ENCODE measurements around the gene MAMDC2.

Gene MAMDC2

GRCh38 chr9:70020991-70021571, 22.6 kb upstream of the MAMDC2 start:
- TF ChIP-seq EZH2phosphoT487 (IDR thresholded peaks at IDR 0.05; ENCODE audit: borderline replicate concordance) = no peak
- TF ChIP-seq CTCF (conservative IDR thresholded peaks at IDR 0.05; ENCODE audit: low read length) = no peak
- H3K9me2 ChIP-seq (replicated peaks; ENCODE audit: low read depth, low read length) = no peaks in the 10 kb centered on the region
- no peaks in the 10 kb centered on the region for H3K4me1 ChIP-seq (ENCODE audit: insufficient read depth, low read length, poor library complexity, severe bottlenecking)
- no peaks in the 10 kb centered on the region for H3K79me2 ChIP-seq (ENCODE audit: insufficient read depth, low read length)
- no peak overlapping the region for H3K4me3 ChIP-seq (ENCODE audit: low read length, poor library complexity, severe bottlenecking)
- no peak overlapping the region for H3K9ac ChIP-seq (ENCODE audit: low read depth, low read length, poor library complexity, severe bottlenecking)
- H3K9me3 ChIP-seq (ENCODE audit: insufficient read depth, low read depth, low read length) = no peaks in the 10 kb centered on the region
- H4K20me1 ChIP-seq (ENCODE audit: insufficient read depth, low read length, poor library complexity, severe bottlenecking) = no peaks in the 10 kb centered on the region
- H3F3A ChIP-seq (ENCODE audit: low read depth) = no peaks in the 10 kb centered on the region
- H2AFZ ChIP-seq (ENCODE audit: low read length) = no peak overlapping the region
- no peaks in the 10 kb centered on the region for H3K27me3 ChIP-seq (ENCODE audit: insufficient read depth, low read length, poor library complexity, severe bottlenecking)
- no peak overlapping the region for H3K4me2 ChIP-seq (ENCODE audit: low read depth, low read length, poor library complexity, severe bottlenecking)
- H3K36me3 ChIP-seq (ENCODE audit: insufficient read depth, low read length) = no peaks in the 10 kb centered on the region

DNA sequence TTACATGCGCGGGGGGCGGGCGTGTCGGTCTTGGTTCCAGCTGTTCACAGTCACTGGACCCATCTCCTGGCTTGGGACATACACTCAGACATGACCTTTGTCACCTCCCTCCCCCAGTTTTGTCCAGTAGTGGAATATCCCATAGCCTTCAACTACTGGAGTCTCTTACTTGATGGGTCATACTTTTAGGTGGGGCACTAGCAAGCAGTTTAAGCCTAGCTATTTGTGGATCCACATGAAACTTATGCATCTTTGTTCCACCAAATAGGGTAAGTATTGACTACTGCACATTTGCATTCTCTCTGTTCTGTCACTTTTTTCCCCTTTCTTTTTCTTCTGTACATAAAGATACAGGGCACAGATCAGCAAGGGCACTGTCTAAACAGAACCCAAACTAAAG, 15.4 kb upstream of the MAMDC2 start:
- Histone ChIP-seq H3F3A (ENCODE audit: low read depth) (no peaks in the 10 kb centered on the region), H4K20me1 (ENCODE audit: insufficient read depth, low read length, poor library complexity, severe bottlenecking) (no peaks in the 10 kb centered on the region), H3K4me1 (ENCODE audit: insufficient read depth, low read length, poor library complexity, severe bottlenecking) (no peaks in the 10 kb centered on the region), H3K79me2 (ENCODE audit: insufficient read depth, low read length) (no peaks in the 10 kb centered on the region), H3K9me2 (replicated peaks; ENCODE audit: low read depth, low read length) (no peaks in the 10 kb centered on the region), H3K4me2 (ENCODE audit: low read depth, low read length, poor library complexity, severe bottlenecking) (no peak overlapping the region), H3K9ac (ENCODE audit: low read depth, low read length, poor library complexity, severe bottlenecking) (no peak overlapping the region), H3K36me3 (ENCODE audit: insufficient read depth, low read length) (no peaks in the 10 kb centered on the region), H2AFZ (ENCODE audit: low read length) (no peak overlapping the region), H3K4me3 (ENCODE audit: low read length, poor library complexity, severe bottlenecking) (no peak overlapping the region), H3K27me3 (ENCODE audit: insufficient read depth, low read length, poor library complexity, severe bottlenecking) (no peaks in the 10 kb centered on the region), H3K9me3 (ENCODE audit: insufficient read depth, low read depth, low read length) (no peaks in the 10 kb centered on the region)
- TF ChIP-seq CTCF (conservative IDR thresholded peaks at IDR 0.05; ENCODE audit: low read length) = no peak
- TF ChIP-seq EZH2phosphoT487 (IDR thresholded peaks at IDR 0.05; ENCODE audit: borderline replicate concordance) = no peak

- Histone ChIP-seq H3K27me3 (ENCODE audit: insufficient read depth, low read length, poor library complexity, severe bottlenecking) (no peaks in the 10 kb centered on the region), H3K36me3 (ENCODE audit: insufficient read depth, low read length) (no peaks in the 10 kb centered on the region), H3K9ac (ENCODE audit: low read depth, low read length, poor library complexity, severe bottlenecking) (no peak overlapping the region), H3K4me3 (ENCODE audit: low read length, poor library complexity, severe bottlenecking) (no peak overlapping the region), H3K4me1 (ENCODE audit: insufficient read depth, low read length, poor library complexity, severe bottlenecking) (no peaks in the 10 kb centered on the region), H2AFZ (ENCODE audit: low read length) (no peak overlapping the region), H4K20me1 (ENCODE audit: insufficient read depth, low read length, poor library complexity, severe bottlenecking) (no peaks in the 10 kb centered on the region), H3K9me2 (replicated peaks; ENCODE audit: low read depth, low read length) (no peaks in the 10 kb centered on the region), H3K79me2 (ENCODE audit: insufficient read depth, low read length) (no peaks in the 10 kb centered on the region), H3K4me2 (ENCODE audit: low read depth, low read length, poor library complexity, severe bottlenecking) (no peak overlapping the region), H3F3A (ENCODE audit: low read depth) (no peaks in the 10 kb centered on the region), H3K9me3 (ENCODE audit: insufficient read depth, low read depth, low read length) (no peaks in the 10 kb centered on the region)
- TF ChIP-seq CTCF (conservative IDR thresholded peaks at IDR 0.05; ENCODE audit: low read length) (no peak), EZH2phosphoT487 (IDR thresholded peaks at IDR 0.05; ENCODE audit: borderline replicate concordance) (no peak)
Observed at GRCh38 chr9:70030156-70030555, 13.5 kb upstream of the MAMDC2 start.
